Activated T-cell treated with anti-CD3 and anti-CD28 coated beads, Interleukin-2, amount 50 U/mL, for 48 hours (primary cell): Measurements from ENCODE around the gene MET.
"Not testable (repeated sequence)": the region's sequence is repeated elsewhere in the genome, so short reads cannot be mapped to it uniquely, and the experiment has no call there.

ENCODE experiments used
- DNase-seq, 2 experiments: peaks; one replicate each; pipeline ENCODE4 v3.0.0-alpha.2; 2020

Gene MET

GRCh38 chr7:116754186-116754585 is 82.2 kb downstream of the MET start:
- no peak for DNase-seq

- no peak for DNase-seq
Measured at GRCh38 chr7:116757283-116757682, 85.3 kb downstream of the MET start.

DNA sequence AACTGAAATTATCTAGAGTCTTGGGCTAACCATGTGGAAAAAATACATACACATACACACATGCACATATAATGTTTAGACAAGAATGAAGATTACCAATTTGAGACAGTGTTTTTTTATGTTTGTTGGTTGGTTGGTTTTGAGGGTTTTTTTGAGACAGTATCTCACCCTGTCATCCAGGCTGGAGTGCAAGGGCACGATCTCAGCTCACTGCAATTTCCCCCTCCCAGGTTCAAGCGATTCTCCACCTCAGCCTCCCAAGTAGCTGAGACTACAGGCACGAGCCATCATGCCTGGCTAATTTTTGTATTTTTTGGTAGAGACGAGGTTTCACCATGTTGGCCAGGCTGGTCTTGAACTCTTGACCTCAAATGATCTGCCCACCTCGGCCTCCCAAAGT is 87.6 kb downstream of the MET start:
- DNase-seq, result not testable (repeated sequence)

GRCh38 chr7:116762971-116763370 is 91.0 kb downstream of the MET start:
- DNase-seq, result no peak

DNA sequence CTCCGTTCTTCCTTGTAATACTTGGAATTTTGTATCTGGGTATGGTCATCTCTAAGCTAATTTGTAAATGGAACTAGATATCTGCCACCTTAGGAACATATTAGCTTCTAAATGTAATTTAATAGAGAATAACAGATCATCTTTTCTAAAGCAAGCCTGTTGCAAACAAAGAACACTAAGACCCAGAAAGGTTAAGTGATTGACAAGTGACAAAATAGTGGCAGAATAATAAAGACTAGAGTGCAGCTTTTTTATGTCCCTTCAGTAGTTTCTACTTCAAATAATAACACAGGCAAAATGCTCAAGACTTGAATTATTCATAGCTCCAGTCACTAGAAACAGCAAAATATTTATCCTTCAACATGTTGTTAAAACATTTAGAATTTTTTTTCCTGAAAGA is 91.7 kb downstream of the MET start:
- no peak for DNase-seq

DNA sequence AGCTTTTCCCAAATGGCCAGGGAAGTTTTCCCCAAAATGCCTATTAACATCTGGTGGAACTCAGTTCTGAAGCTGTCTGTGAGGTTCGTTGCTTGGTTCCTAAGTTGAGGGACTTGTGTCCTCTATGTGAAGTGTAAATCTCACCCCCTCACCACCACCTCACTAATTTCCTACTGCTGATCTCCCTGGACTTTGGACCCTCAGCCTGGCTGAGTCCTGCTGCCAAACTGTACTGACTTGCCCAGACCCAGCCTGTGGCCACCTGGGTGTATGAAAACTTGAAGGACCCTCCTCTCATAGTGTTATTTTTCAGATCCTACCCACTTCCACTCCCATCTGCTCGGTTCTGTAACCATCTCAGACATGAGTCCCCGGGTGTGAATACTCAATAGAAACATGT is 94.9 kb downstream of the MET start:
- no peak for DNase-seq

DNA sequence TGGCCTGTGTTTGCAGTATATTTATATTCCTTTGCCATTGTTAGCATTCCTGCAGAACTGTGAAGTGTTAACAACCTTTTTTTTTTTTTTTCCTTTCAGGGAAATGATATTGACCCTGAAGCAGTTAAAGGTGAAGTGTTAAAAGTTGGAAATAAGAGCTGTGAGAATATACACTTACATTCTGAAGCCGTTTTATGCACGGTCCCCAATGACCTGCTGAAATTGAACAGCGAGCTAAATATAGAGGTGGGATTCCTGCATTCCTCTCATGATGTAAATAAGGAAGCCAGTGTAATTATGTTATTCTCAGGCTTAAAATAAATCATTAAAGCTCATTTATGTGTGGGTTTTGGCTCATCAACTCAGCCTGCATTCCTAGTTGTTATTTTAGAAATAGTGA is 97.5 kb downstream of the MET start:
- no peak for DNase-seq

DNA sequence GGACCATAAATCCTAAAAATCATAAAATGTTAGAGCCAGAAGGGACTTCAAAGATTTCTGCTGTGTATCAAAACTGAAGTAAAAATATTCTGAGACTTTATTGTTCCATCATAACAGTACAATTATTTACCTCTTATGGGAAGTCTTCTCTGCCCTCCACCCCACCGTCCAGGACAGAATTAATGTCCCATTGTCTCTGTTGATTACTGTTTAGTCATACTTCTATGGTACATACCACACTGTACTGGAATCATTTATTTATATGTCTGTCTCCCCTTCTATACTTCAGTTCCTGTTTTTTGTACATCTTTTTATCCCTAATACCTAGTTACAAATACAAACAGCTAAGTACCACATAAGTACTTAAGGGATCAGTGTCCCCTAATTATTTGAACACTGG is 98.9 kb downstream of the MET start:
- DNase-seq, result no peak

GRCh38 chr7:116771640-116772039 is 99.6 kb downstream of the MET start:
- DNase-seq, result no peak

- DNase-seq, result no peak
Measured at GRCh38 chr7:116772423-116772863, 100.4 kb downstream of the MET start.

DNA sequence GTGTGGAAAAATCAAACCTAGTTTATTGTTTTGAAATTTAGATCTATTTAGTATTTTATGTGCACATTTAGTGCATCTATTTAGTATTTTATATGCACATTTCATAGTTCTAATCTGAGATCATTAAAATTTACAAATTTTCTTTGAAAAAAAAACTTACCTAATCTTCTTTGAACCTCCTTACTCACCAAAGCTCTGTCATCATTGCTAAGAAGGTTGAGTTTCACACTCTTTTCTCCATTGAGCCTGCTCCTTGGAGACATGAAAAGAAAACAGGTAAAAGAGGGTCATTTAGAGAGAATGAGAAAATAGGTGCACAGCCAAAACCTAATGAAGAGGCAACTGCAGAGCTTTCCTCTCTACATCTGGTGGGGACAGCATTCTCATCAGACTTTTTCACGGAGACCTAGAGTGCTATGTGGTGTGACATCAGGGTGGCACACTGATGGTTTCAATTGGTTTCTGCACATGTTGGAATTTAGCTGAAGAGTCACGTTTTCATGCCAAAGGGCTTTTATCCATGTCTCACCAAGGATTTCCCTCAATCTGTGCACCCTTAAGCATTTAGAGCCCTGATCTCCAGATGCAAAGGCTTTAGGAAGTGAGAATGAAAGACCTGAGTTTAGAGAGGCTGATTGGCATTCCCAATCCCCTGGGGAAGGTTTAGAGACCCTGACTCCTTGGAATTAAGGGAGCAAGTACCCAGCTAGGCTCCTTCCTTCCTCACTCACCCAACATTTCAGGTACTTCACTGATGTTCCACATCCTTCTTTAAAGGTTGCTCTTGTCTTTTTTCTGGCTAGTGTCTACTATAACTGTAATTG is 101.1 kb downstream of the MET start:
- no peak for DNase-seq

DNA sequence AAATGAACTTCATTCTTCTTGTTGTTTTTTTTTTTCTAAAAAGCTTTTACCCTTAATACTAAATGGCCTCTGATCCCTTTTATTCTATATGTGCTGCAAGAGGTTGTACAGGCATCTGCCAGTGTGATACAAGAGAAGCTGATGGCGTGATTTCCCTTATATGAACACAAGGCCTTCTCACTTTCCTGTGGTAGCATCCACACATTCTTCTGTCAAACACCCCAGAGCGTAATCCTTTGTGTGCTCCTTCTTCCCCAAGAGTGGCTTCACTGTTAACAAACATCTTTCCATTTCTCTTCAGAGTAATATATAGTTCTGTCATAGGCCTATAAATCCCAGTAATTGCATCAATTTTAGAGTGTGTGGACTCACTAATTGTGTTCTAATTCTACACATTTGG is 104.0 kb downstream of the MET start:
- DNase-seq, result no peak

- DNase-seq, result no peak
Measured at GRCh38 chr7:116776610-116777289, 104.8 kb downstream of the MET start.

GRCh38 chr7:116777651-116778281 is 105.8 kb downstream of the MET start:
- no peak for DNase-seq

GRCh38 chr7:116779216-116779615 is 107.2 kb downstream of the MET start:
- no peak for DNase-seq

GRCh38 chr7:116779931-116780330 is 107.9 kb downstream of the MET start:
- DNase-seq, result no peak

DNA sequence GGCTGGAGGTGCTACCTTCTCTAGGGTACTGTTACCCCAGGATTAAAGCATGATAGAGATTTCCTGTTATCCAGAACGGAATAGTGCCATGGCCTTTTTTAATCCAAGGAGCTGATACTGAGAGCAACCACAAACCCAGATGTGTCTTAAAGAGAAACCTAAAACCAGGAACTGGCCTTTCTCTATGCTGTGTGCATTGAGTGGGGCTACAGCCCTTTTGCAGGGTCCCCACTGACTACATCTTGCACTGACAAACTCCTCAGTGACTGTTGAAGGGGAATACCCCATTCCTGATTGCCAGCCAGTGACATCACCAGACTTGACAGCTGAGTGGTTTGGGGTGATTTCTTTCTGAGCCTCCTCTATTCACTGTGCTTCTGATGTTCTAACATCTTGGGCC is 108.5 kb downstream of the MET start:
- DNase-seq, result no peak

DNA sequence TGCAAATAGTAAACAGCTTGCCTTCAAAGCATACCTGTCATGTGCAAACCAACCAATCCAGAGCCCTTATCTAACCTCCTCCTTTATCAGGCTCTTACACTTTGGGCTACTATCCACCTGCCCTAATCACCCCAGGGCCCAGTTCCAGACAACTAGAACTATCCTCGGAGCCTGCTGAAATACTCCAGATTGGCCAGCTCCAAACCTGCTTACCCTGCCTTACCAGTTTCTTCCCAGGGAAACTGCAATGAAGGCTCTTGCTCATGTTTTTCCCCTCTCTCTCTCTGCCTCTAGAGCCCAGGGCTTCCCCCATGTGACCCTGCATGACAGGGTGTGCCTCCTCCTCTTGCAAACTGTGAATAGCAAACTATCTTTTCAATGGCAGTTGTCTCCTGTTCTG is 109.0 kb downstream of the MET start:
- DNase-seq, result no peak

DNA sequence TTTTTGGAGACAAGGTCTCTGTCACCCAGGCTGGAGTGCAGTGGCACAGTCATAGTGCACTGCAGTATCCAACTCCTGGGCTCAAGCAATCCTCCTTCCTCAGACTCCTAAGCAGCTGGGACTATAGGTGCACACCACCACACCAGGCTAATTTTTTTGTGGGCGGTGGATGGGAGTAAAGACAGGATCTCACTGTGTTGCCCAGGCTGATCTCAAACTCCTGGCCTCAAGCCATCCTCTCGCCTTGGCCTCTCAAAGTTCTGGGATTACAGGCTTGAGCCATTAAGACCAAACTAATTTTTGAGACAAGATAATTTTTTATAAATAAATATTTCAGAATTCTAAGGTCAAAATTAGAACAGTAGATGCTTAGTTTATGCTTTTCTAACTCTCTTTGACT is 109.6 kb downstream of the MET start:
- no peak for DNase-seq

GRCh38 chr7:116782177-116782711 is 110.2 kb downstream of the MET start:
- DNase-seq, result no peak

DNA sequence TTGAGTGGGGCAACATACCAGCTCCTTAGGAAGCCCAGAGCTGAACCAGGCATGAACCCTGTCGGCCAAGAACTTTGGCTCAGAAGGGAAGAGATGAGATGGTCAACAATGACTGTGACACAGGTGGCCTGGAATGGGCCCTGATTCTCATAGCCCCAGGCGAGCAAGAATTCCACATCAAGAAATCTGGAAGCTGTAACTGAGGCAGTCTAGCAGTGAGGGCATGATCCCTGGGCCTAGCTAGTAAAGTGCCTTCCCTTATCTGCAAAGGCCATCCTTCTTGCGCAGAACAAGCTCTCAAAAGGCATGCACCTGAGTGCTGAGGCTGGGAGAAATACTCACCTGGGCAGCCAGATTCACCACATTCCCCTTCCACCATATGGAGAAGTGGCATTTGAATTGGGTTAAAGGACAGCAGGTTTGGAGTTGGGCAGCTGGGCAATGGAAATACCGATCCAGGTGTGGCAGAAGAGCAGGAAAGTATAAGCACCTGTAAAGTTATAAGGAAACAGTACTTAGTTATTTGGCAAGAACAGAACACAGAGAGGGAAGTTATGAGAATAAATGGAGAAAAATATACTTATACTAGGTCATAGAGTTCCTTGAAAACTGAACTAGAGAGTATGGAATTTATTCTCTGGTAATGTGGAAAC is 111.8 kb downstream of the MET start:
- DNase-seq, result no peak

- DNase-seq, result no peak
Measured at GRCh38 chr7:116784647-116785046, 112.7 kb downstream of the MET start.

- DNase-seq, result no peak
Measured at GRCh38 chr7:116785843-116786242, 113.8 kb downstream of the MET start.
